ENCODE results near the gene NUP214. TPM values are rescaled to one million over a fixed set of nuclear protein-coding genes. Genes with fewer than 3 reads are reported as not detected.

The NUP214 gene
- total RNA-seq, 2 donors from 2014 or later = 29.5 to 31.6 TPM

GRCh38 chr9:131104016-131104740 lies 21.2 kb upstream of the NUP214 start:
- H3K36me3 ChIP-seq = no peaks in the 10 kb centered on the region
- H3K4me1 ChIP-seq = peaks cover 0 to 54% of the 10 kb centered on the region in 2 donors
- no peaks in the 10 kb centered on the region for H3K9me3 ChIP-seq
- DNase-seq (ENCODE audit: low spot score) = no peak
- no peak overlapping the region for H3K27ac ChIP-seq
- no peak for TF ChIP-seq CTCF (IDR thresholded peaks at IDR 0.05)
- no peaks in the 10 kb centered on the region for H3K27me3 ChIP-seq
- H3K4me3 ChIP-seq = no peak overlapping the region

- Histone ChIP-seq H3K36me3 (no peaks in the 10 kb centered on the region), H3K27me3 (no peaks in the 10 kb centered on the region), H3K4me1 (peaks cover 0 to 39% of the 10 kb centered on the region in 2 donors), H3K27ac (no peak overlapping the region), H3K4me3 (no peak overlapping the region), H3K9me3 (no peaks in the 10 kb centered on the region)
- TF ChIP-seq CTCF (IDR thresholded peaks at IDR 0.05) = no peak
- DNase-seq (ENCODE audit: low spot score) = no peak
Measured at GRCh38 chr9:131105952-131106351, 19.4 kb upstream of the NUP214 start.

GRCh38 chr9:131107760-131108159 lies 17.6 kb upstream of the NUP214 start:
- Histone ChIP-seq H3K4me1 (peaks cover 0 to 28% of the 10 kb centered on the region in 2 donors), H3K36me3 (no peaks in the 10 kb centered on the region)

GRCh38 chr9:131111186-131111853 lies 14.1 kb upstream of the NUP214 start:
- H3K4me1 ChIP-seq = peaks cover 0 to 22% of the 10 kb centered on the region in 2 donors
- no peaks in the 10 kb centered on the region for H3K9me3 ChIP-seq
- H3K27me3 ChIP-seq = no peaks in the 10 kb centered on the region
- no peaks in the 10 kb centered on the region for H3K36me3 ChIP-seq
- no peak for DNase-seq (ENCODE audit: low spot score)
- TF ChIP-seq CTCF (IDR thresholded peaks at IDR 0.05) = no peak
- no peak overlapping the region for H3K27ac ChIP-seq
- H3K4me3 ChIP-seq = no peak overlapping the region

More at GRCh38 chr9:131107760-131108159, 17.6 kb upstream of the NUP214 start:
- no peak for DNase-seq (ENCODE audit: low spot score)
- Histone ChIP-seq H3K4me3 (no peak overlapping the region), H3K9me3 (no peaks in the 10 kb centered on the region), H3K27ac (peak overlapping the region in 1 of 2 donors; percentile 16), H3K27me3 (no peaks in the 10 kb centered on the region)
- no peak for TF ChIP-seq CTCF (IDR thresholded peaks at IDR 0.05)

- Histone ChIP-seq H3K4me1 (peaks cover 0 to 17% of the 10 kb centered on the region in 2 donors), H3K36me3 (no peaks in the 10 kb centered on the region), H3K27me3 (no peaks in the 10 kb centered on the region), H3K27ac (no peak overlapping the region), H3K4me3 (no peak overlapping the region), H3K9me3 (no peaks in the 10 kb centered on the region)
- no peak for DNase-seq (ENCODE audit: low spot score)
- no peak for TF ChIP-seq CTCF (IDR thresholded peaks at IDR 0.05)
Measured at GRCh38 chr9:131111854-131112311, 13.5 kb upstream of the NUP214 start.
